ENCODE measurements around the gene STIM2. TPM values are rescaled to one million over a fixed set of nuclear protein-coding genes. Genes with fewer than 3 reads are reported as not detected.
A peak's percentile ranks its signal among the peaks of the same experiment; 100 is the strongest.

Gene STIM2
- total and polyA plus RNA-seq, 10 of the 15 experiments (the other 5 are each of a cell fraction or from before 2014, with no cell fraction given): 4.7 to 41.5 (median 16.9) TPM

GRCh38 chr4:26819478-26820095, 41.1 kb upstream of the STIM2 start (continued):
- TF ChIP-seq E4F1 (IDR thresholded peaks at IDR 0.05; ENCODE audit: borderline replicate concordance, partially characterized antibody): no peak
- no peak for TF ChIP-seq CREB1 (IDR thresholded peaks at IDR 0.05; ENCODE audit: low read depth)

- 0% methylated on average over 1 of the region's 1 CpG for WGBS (ENCODE audit: insufficient coverage, insufficient replicate concordance, low lambda C conversion rate, missing lambda C conversion rate)
- ATAC-seq: no peak
- no peak overlapping the region for H3K27ac ChIP-seq (ENCODE audit: control insufficient read depth, insufficient read depth)
- H3K79me2 ChIP-seq (ENCODE audit: control insufficient read depth, insufficient read depth, low read length): no peaks in the 10 kb centered on the region
- H3K4me3 ChIP-seq: no peak overlapping the region
- no peak for TF ChIP-seq EP300 (IDR thresholded peaks at IDR 0.05; ENCODE audit: borderline replicate concordance in 1 of 2, control insufficient read depth in 1 of 2, low read depth in 2 of 2, low read length in 2 of 2)
- 0 out of 2 replicates have a peak, but pooled peaks have one; percentile 20 for TF ChIP-seq ZNF217 (IDR thresholded peaks at IDR 0.05)
- H3K9me3 ChIP-seq (replicated peaks; ENCODE audit: control insufficient read depth, insufficient read depth, low read length): peaks cover 8% of the 10 kb centered on the region; the same call in 2 of the 3 replicates
- H3K4me1 ChIP-seq (ENCODE audit: control insufficient read depth, insufficient read depth, low read length): peaks cover 16% of the 10 kb centered on the region
- BruUV-seq (replicated peaks): no TSS peak
- in situ Hi-C loops (cut with MboI) (no loop called here), intact Hi-C loops (cut with micrococcal nuclease; ENCODE audit: unreplicated experiment) (no loop called here)
- no peaks in the 10 kb centered on the region for H3K36me3 ChIP-seq (ENCODE audit: control insufficient read depth in 2 of 2, insufficient read depth in 2 of 2, low read length in 1 of 2)
- CTCF ChIA-PET: no interaction called here
- FAIRE-seq: no peak
- no peak overlapping the region for H3K9ac ChIP-seq (ENCODE audit: control insufficient read depth, insufficient read depth, low read length)
- H3K27me3 ChIP-seq (replicated peaks in 1 of 2; ENCODE audit: control insufficient read depth in 2 of 2, insufficient read depth in 2 of 2, low read length in 1 of 2): no peaks in the 10 kb centered on the region
- DNase-seq (ENCODE audit: low read depth, low spot score): no peak
- no peak overlapping the region for H2AFZ ChIP-seq (ENCODE audit: control insufficient read depth, low read depth, low read length)
- SMC1A ChIA-PET (ENCODE audit: uncharacterized antibody, unreplicated experiment): interaction anchor here (0.9 to 2.8 kb wide), 6 partner anchors 11 to 182 kb away, joined by 3 to 10 read pairs (median 4); no protein-coding TSS in a partner anchor
- RAD21 ChIA-PET (ENCODE audit: unreplicated experiment): interaction anchor here (1.9 kb wide), 1 partner anchor 171 kb away, joined by 4 read pairs; no protein-coding TSS in a partner anchor
- no peak overlapping the region for H3K4me2 ChIP-seq (ENCODE audit: control insufficient read depth, insufficient read depth)
- H4K20me1 ChIP-seq (ENCODE audit: control insufficient read depth, insufficient read depth): no peaks in the 10 kb centered on the region
- POLR2A ChIA-PET: no interaction called here
Observed at GRCh38 chr4:26820346-26820745, 40.3 kb upstream of the STIM2 start.

Data from GM12878 (cell line).